CD4-positive, alpha-beta T cell (primary cell): ENCODE measurements around the gene SPDYE11. TPM values are rescaled to one million over a fixed set of nuclear protein-coding genes. Genes with fewer than 3 reads are reported as not detected.
"Not testable (repeated sequence)": the region's sequence is repeated elsewhere in the genome, so short reads cannot be mapped to it uniquely, and the experiment has no call there.

ENCODE experiments used
- ATAC-seq: fragments of 200-7000 bp; cut with Tn5 transposase; one replicate; pipeline ENCODE4 v1.10.0; 2022; ENCODE audit warnings: mild to moderate bottlenecking; ENCODE audit not compliant: poor library complexity
- CTCF ChIA-PET: fragments of 350-600 bp; sonication (Branson Sonifier 250); formaldehyde crosslinking; loops from one replicate; lab custom pipeline; 2021; ENCODE audit warnings: antibody characterized with exemption, inconsistent platforms; lab: Charles Lee
- POLR2A ChIA-PET: fragments of 350-600 bp; sonication (Branson Sonifier 250); formaldehyde crosslinking; loops from one replicate; lab custom pipeline; 2021; ENCODE audit warnings: antibody characterized with exemption, inconsistent platforms; lab: Charles Lee
- DNase-seq, 14 experiments: peaks; one replicate each; pipeline ENCODE4 v3.0.0-alpha.2; 2013 to 2020; ENCODE audit warnings: mixed read lengths in 2 of 14
- H3K27ac ChIP-seq, 2 donors: one replicate each; pipeline versions ENCODE4 v1.5.1 to v1.7.0; 2013; ENCODE audit warnings: low read length in 2 of 2, low read depth in 1 of 2, mild to moderate bottlenecking in 1 of 2
- H3K27me3 ChIP-seq, 2 experiments: 1 replicate in 1 of 2; 2 replicates in 1 of 2; pipeline versions ENCODE4 v1.6.1 to v1.7.0; 2013; ENCODE audit warnings: low read length in 2 of 2, control low read depth in 1 of 2, mild to moderate bottlenecking in 1 of 2, moderate library complexity in 1 of 2; ENCODE audit not compliant: insufficient read depth in 2 of 2, control insufficient read depth in 1 of 2
- H3K36me3 ChIP-seq: one replicate; pipeline ENCODE4 v1.6.1; 2013; ENCODE audit warnings: low read length, control low read depth; ENCODE audit not compliant: insufficient read depth
- H3K4me1 ChIP-seq: one replicate; pipeline ENCODE4 v1.6.1; 2013; ENCODE audit warnings: low read length, control low read depth; ENCODE audit not compliant: insufficient read depth
- H3K4me3 ChIP-seq: one replicate; pipeline ENCODE4 v1.5.1; 2013; ENCODE audit warnings: mild to moderate bottlenecking, low read length, moderate library complexity
- H3K9me3 ChIP-seq, 2 experiments: 1 replicate in 1 of 2; 2 replicates in 1 of 2; pipeline versions ENCODE4 v1.6.1 to v1.7.0; 2013; ENCODE audit warnings: low read length in 2 of 2, mild to moderate bottlenecking in 2 of 2, control low read depth in 1 of 2, moderate library complexity in 1 of 2; ENCODE audit not compliant: control insufficient read depth in 1 of 2, insufficient read depth in 1 of 2
- H3K27ac Mint-ChIP-seq: one replicate; pipeline ENCODE4 v1.8.0; 2020; ENCODE audit warnings: mixed read lengths
- H3K27me3 Mint-ChIP-seq: one replicate; pipeline ENCODE4 v1.8.0; 2021; ENCODE audit warnings: mixed read lengths
- H3K36me3 Mint-ChIP-seq: one replicate; pipeline ENCODE4 v1.8.0; 2021; ENCODE audit warnings: low read depth, mixed read lengths
- H3K4me1 Mint-ChIP-seq: one replicate; pipeline ENCODE4 v1.8.0; 2021; ENCODE audit warnings: low read depth, mixed read lengths
- H3K4me3 Mint-ChIP-seq: one replicate; pipeline ENCODE4 v1.8.0; 2020; ENCODE audit warnings: mild to moderate bottlenecking, mixed read lengths
- H3K9me3 Mint-ChIP-seq: one replicate; pipeline ENCODE4 v1.8.0; 2020; ENCODE audit warnings: mixed read lengths
- intact Hi-C, 2 experiments: fragments of 100-400 bp; cut with DNase I in 1 of 2; cut with micrococcal nuclease in 1 of 2; formaldehyde crosslinking; loops; one replicate each; pipeline versions ENCODE4 v1.15.1 to v1.9.0; 2023 to 2025; cut with DNase I, micrococcal nuclease
- polyA plus RNA-seq, 2 donors: library from polyadenylated mRNA; unstranded; fragments of 120-200 nt; gene quantifications; one replicate each; pipeline ENCODE4 v1.2.1, GENCODE V29; 2013
- total RNA-seq, 174 experiments: library from RNA in 2 of 174; stranded (reverse) in 2 of 174; gene quantifications; one replicate each; pipeline ENCODE4 v1.2.3 and lab custom pipeline; 2021 to 2026

SPDYE11 gene
- total RNA-seq (not detected), total RNA-seq (lab: John Stamatoyannopoulos, UW) (0 reads per million in 172 experiments)
- polyA plus RNA-seq (2013, experiment 1 of 2), result 0.21 TPM
- polyA plus RNA-seq (2013, experiment 2 of 2), result 0.38 TPM

GRCh38 chr7:73057811-73058210, at the start of gene SPDYE11:
Gene SPDYE11, minus strand, starts transcription at chr7:73057911. Its CDS starts 1,800 bp downstream, at chr7:73056111.
- ATAC-seq, H3K27ac Mint-ChIP-seq, H3K9me3 Mint-ChIP-seq, H3K4me3 ChIP-seq, intact Hi-C loops, POLR2A ChIA-PET, DNase-seq, H3K9me3 ChIP-seq, H3K27me3 Mint-ChIP-seq, H3K4me1 ChIP-seq, H3K36me3 ChIP-seq, H3K27me3 ChIP-seq, H3K4me3 Mint-ChIP-seq, H3K27ac ChIP-seq, CTCF ChIA-PET, H3K36me3 Mint-ChIP-seq, H3K4me1 Mint-ChIP-seq: not testable (repeated sequence)

GRCh38 chr7:73085938-73086337, 28.2 kb upstream of the SPDYE11 start, which contains the start of gene SPDYE9:
Gene SPDYE9, minus strand, starts transcription at chr7:73086038. Its CDS starts 1,800 bp downstream, at chr7:73084238.
- H3K4me1 ChIP-seq, H3K4me3 Mint-ChIP-seq, H3K36me3 Mint-ChIP-seq, H3K27me3 Mint-ChIP-seq, H3K9me3 Mint-ChIP-seq, CTCF ChIA-PET, H3K4me1 Mint-ChIP-seq, DNase-seq, H3K4me3 ChIP-seq, H3K36me3 ChIP-seq, intact Hi-C loops, H3K27me3 ChIP-seq, H3K9me3 ChIP-seq, H3K27ac ChIP-seq, POLR2A ChIA-PET, ATAC-seq, H3K27ac Mint-ChIP-seq: not testable (repeated sequence)

- H3K9me3 Mint-ChIP-seq, H3K27me3 Mint-ChIP-seq, ATAC-seq, H3K36me3 Mint-ChIP-seq, DNase-seq, H3K4me3 ChIP-seq, H3K36me3 ChIP-seq, H3K27me3 ChIP-seq, H3K27ac Mint-ChIP-seq, H3K27ac ChIP-seq, CTCF ChIA-PET, H3K4me1 ChIP-seq, H3K9me3 ChIP-seq, intact Hi-C loops, H3K4me1 Mint-ChIP-seq, H3K4me3 Mint-ChIP-seq, POLR2A ChIA-PET: not testable (repeated sequence)
Observed at GRCh38 chr7:73029666-73030065, 28.0 kb downstream of the SPDYE11 start, which contains the start of gene SPDYE8. Gene SPDYE8, minus strand, starts transcription at chr7:73029766. Its CDS starts 1,800 bp downstream, at chr7:73027966.

GRCh38 chr7:73006491-73006890, 51.2 kb downstream of the SPDYE11 start:
- H3K27me3 ChIP-seq, H3K4me3 ChIP-seq, H3K4me1 ChIP-seq, POLR2A ChIA-PET, H3K27ac ChIP-seq, H3K4me3 Mint-ChIP-seq, intact Hi-C loops, CTCF ChIA-PET, H3K9me3 ChIP-seq, H3K4me1 Mint-ChIP-seq, ATAC-seq, H3K9me3 Mint-ChIP-seq, H3K36me3 Mint-ChIP-seq, H3K36me3 ChIP-seq, H3K27ac Mint-ChIP-seq, H3K27me3 Mint-ChIP-seq: not testable (repeated sequence)
- peak in 1 of 14 experiments; percentile 0 for DNase-seq

- H3K4me3 Mint-ChIP-seq, result peak overlapping the region; percentile 97
- POLR2A ChIA-PET, intact Hi-C loops, H3K4me1 ChIP-seq, H3K9me3 ChIP-seq, H3K4me1 Mint-ChIP-seq, H3K27me3 ChIP-seq, CTCF ChIA-PET, H3K36me3 Mint-ChIP-seq, H3K9me3 Mint-ChIP-seq, H3K27me3 Mint-ChIP-seq, H3K36me3 ChIP-seq: not testable (repeated sequence)
- DNase-seq, result peak; percentile 68 to 92 (median 76)
- Histone ChIP-seq H3K27ac (peak overlapping the region; percentile 52 to 56), H3K4me3 (peak overlapping the region; percentile 55)
- peak overlapping the region; percentile 93 for H3K27ac Mint-ChIP-seq
- ATAC-seq, result peak; percentile 79
Observed at GRCh38 chr7:73005693-73006447, 51.8 kb downstream of the SPDYE11 start.

GRCh38 chr7:73005356-73005692, 52.4 kb downstream of the SPDYE11 start:
- H3K9me3 Mint-ChIP-seq, H3K27me3 Mint-ChIP-seq, H3K36me3 ChIP-seq, ATAC-seq, H3K4me1 ChIP-seq, H3K9me3 ChIP-seq, intact Hi-C loops, H3K27me3 ChIP-seq, POLR2A ChIA-PET, H3K4me1 Mint-ChIP-seq, CTCF ChIA-PET, H3K36me3 Mint-ChIP-seq: not testable (repeated sequence)
- peak overlapping the region; percentile 55 for H3K4me3 ChIP-seq
- Mint-ChIP-seq H3K27ac (peak overlapping the region; percentile 93), H3K4me3 (peak overlapping the region; percentile 97)
- DNase-seq, result peak in 10 of 14 experiments; percentile 33 to 78 (median 60)
- peak overlapping the region; percentile 52 to 56 for H3K27ac ChIP-seq

- H3K36me3 ChIP-seq, H3K4me1 ChIP-seq, CTCF ChIA-PET, H3K27me3 Mint-ChIP-seq, DNase-seq, POLR2A ChIA-PET, H3K27ac Mint-ChIP-seq, H3K9me3 ChIP-seq, H3K27me3 ChIP-seq, H3K9me3 Mint-ChIP-seq, H3K4me3 Mint-ChIP-seq, H3K4me1 Mint-ChIP-seq, H3K27ac ChIP-seq, H3K36me3 Mint-ChIP-seq, H3K4me3 ChIP-seq, intact Hi-C loops, ATAC-seq: not testable (repeated sequence)
Observed at GRCh38 chr7:72997887-72998468, 59.7 kb downstream of the SPDYE11 start.
